H9 (cell line): Measurements from ENCODE around the gene PTTG1IP. TPM values are rescaled to one million over a fixed set of nuclear protein-coding genes. Genes with fewer than 3 reads are reported as not detected.

Source experiments
- DNase-seq: peaks from one replicate; pipeline ENCODE4 v3.0.0-alpha.2; 2017
- H2AFZ ChIP-seq: one replicate; pipeline ENCODE4 v1.6.1; 2013; ENCODE audit warnings: mild to moderate bottlenecking, low read length, control low read depth, moderate library complexity
- H2AK5ac ChIP-seq: 2 replicates; pipeline ENCODE4 v1.6.1; 2013; ENCODE audit warnings: low read length, control low read depth, mixed read lengths; ENCODE audit not compliant: insufficient read length
- H2BK120ac ChIP-seq: one replicate; pipeline ENCODE4 v1.6.1; 2013; ENCODE audit warnings: low read depth, mild to moderate bottlenecking, low read length, control low read depth, inconsistent platforms; ENCODE audit not compliant: poor library complexity, severe bottlenecking
- H2BK12ac ChIP-seq: 2 replicates; pipeline ENCODE4 v1.6.1; 2013; ENCODE audit warnings: low read length, control low read depth, mixed read lengths, low read depth; ENCODE audit not compliant: insufficient read length
- H2BK15ac ChIP-seq: 2 replicates; pipeline ENCODE4 v1.6.1; 2013; ENCODE audit warnings: low read depth, low read length, control low read depth
- H2BK20ac ChIP-seq: one replicate; pipeline ENCODE4 v1.6.1; 2013; ENCODE audit warnings: low read depth, mild to moderate bottlenecking, low read length, control low read depth, inconsistent platforms; ENCODE audit not compliant: poor library complexity, severe bottlenecking
- H2BK5ac ChIP-seq: 2 replicates; pipeline ENCODE4 v1.6.1; 2013; ENCODE audit warnings: low read length, control low read depth, mixed read lengths; ENCODE audit not compliant: insufficient read length
- H3K14ac ChIP-seq: 2 replicates; pipeline ENCODE4 v1.6.1; 2013; ENCODE audit warnings: low read length, control low read depth; ENCODE audit not compliant: insufficient read depth
- H3K18ac ChIP-seq: 2 replicates; pipeline ENCODE4 v1.6.1; 2013; ENCODE audit warnings: low read depth, mild to moderate bottlenecking, mixed read lengths, low read length, control low read depth; ENCODE audit not compliant: insufficient read length
- H3K23ac ChIP-seq: 2 replicates; pipeline ENCODE4 v1.6.1; 2013; ENCODE audit warnings: low read length, control low read depth, mixed read lengths, low read depth; ENCODE audit not compliant: insufficient read length
- H3K23me2 ChIP-seq: 2 replicates; pipeline ENCODE4 v1.6.1; 2013; ENCODE audit warnings: low read depth, mild to moderate bottlenecking, mixed read lengths, low read length, control low read depth; ENCODE audit not compliant: insufficient read length, poor library complexity, severe bottlenecking
- H3K27ac ChIP-seq: 2 replicates; pipeline ENCODE4 v1.5.1; 2013; ENCODE audit warnings: low read length, control low read depth, mixed read lengths, low read depth; ENCODE audit not compliant: insufficient read length
- H3K27me3 ChIP-seq: 2 replicates; pipeline ENCODE4 v1.6.1; 2013; ENCODE audit warnings: low read length, control low read depth, inconsistent platforms; ENCODE audit not compliant: insufficient read depth
- H3K4ac ChIP-seq: 2 replicates; pipeline ENCODE4 v1.6.1; 2013; ENCODE audit warnings: low read depth, mild to moderate bottlenecking, control low read depth, inconsistent platforms, low read length, moderate library complexity
- H3K4me1 ChIP-seq: 2 replicates; pipeline ENCODE4 v1.6.1; 2013; ENCODE audit warnings: low read length, control low read depth, inconsistent platforms; ENCODE audit not compliant: insufficient read depth
- H3K4me2 ChIP-seq: 2 replicates; pipeline ENCODE4 v1.6.1; 2013; ENCODE audit warnings: low read length, control low read depth, mixed read lengths; ENCODE audit not compliant: insufficient read length, insufficient read depth
- H3K56ac ChIP-seq: 2 replicates; pipeline ENCODE4 v1.6.1; 2013; ENCODE audit warnings: low read depth, mild to moderate bottlenecking, mixed read lengths, low read length, control low read depth; ENCODE audit not compliant: insufficient read length
- H3K79me1 ChIP-seq: 2 replicates; pipeline ENCODE4 v1.6.1; 2013; ENCODE audit warnings: low read depth, mild to moderate bottlenecking, moderate library complexity, low read length, control low read depth, inconsistent platforms; ENCODE audit not compliant: insufficient read depth, poor library complexity, severe bottlenecking
- H3K79me2 ChIP-seq: 2 replicates; pipeline ENCODE4 v1.6.1; 2013; ENCODE audit warnings: low read length, control low read depth, inconsistent platforms; ENCODE audit not compliant: insufficient read depth
- H3K9ac ChIP-seq: 2 replicates; pipeline ENCODE4 v1.6.1; 2013; ENCODE audit warnings: low read length, control low read depth, mixed read lengths; ENCODE audit not compliant: insufficient read length; ENCODE audit errors: extremely low read depth
- H3K9me3 ChIP-seq: one replicate; pipeline ENCODE4 v1.6.1; 2013; ENCODE audit warnings: low read depth, low read length, inconsistent platforms; ENCODE audit not compliant: control insufficient read depth
- H3T11ph ChIP-seq: one replicate; pipeline ENCODE4 v1.6.1; 2013; ENCODE audit warnings: mild to moderate bottlenecking, low read length, control low read depth, inconsistent platforms
- H4K20me1 ChIP-seq: one replicate; pipeline ENCODE4 v1.6.1; 2013; ENCODE audit not compliant: control insufficient read depth, insufficient read length, insufficient read depth
- H4K5ac ChIP-seq: 2 replicates; pipeline ENCODE4 v1.6.1; 2013; ENCODE audit warnings: low read depth, mild to moderate bottlenecking, mixed read lengths, low read length, control low read depth; ENCODE audit not compliant: insufficient read length
- H4K8ac ChIP-seq: replicated peaks from 2 replicates; pipeline ENCODE4 v1.6.1; 2013; ENCODE audit warnings: low read length, control low read depth, mixed read lengths, low read depth; ENCODE audit not compliant: insufficient read length
- H4K91ac ChIP-seq: 2 replicates; pipeline ENCODE4 v1.6.1; 2013; ENCODE audit warnings: low read depth, mild to moderate bottlenecking, moderate library complexity, mixed read lengths, low read length, control low read depth; ENCODE audit not compliant: insufficient read length
- H3K27ac Mint-ChIP-seq, 3 experiments: 2 replicates in 2 of 3; 3 replicates in 1 of 3; pipeline ENCODE4 v1.8.0; 2020 to 2021; ENCODE audit warnings: mixed read lengths in 3 of 3, mild to moderate bottlenecking in 1 of 3, moderate library complexity in 1 of 3
- H3K27me3 Mint-ChIP-seq: 2 replicates; pipeline ENCODE4 v1.8.0; 2021; ENCODE audit warnings: low read depth, mild to moderate bottlenecking, moderate library complexity, mixed read lengths
- H3K36me3 Mint-ChIP-seq, 3 experiments: 2 replicates in 2 of 3; 3 replicates in 1 of 3; pipeline ENCODE4 v1.8.0; 2020 to 2021; ENCODE audit warnings: low read depth in 3 of 3, mixed read lengths in 3 of 3; ENCODE audit not compliant: insufficient read depth in 1 of 3
- H3K4me1 Mint-ChIP-seq, 2 experiments: 2 replicates each; pipeline ENCODE4 v1.8.0; 2020; ENCODE audit warnings: mixed read lengths in 2 of 2
- H3K4me3 Mint-ChIP-seq, 2 experiments: 2 replicates in 1 of 2; 3 replicates in 1 of 2; pipeline ENCODE4 v1.8.0; 2020 to 2021; ENCODE audit warnings: mild to moderate bottlenecking in 2 of 2, mixed read lengths in 2 of 2, moderate library complexity in 1 of 2
- H3K9me3 Mint-ChIP-seq, 2 experiments: 2 replicates in 1 of 2; 3 replicates in 1 of 2; pipeline ENCODE4 v1.8.0; 2020; ENCODE audit warnings: mild to moderate bottlenecking in 2 of 2, mixed read lengths in 2 of 2, moderate library complexity in 1 of 2
- CTCF ChIP-seq: fragments of 200-600 bp; sonication (generic); conservative IDR thresholded peaks from 3 replicates; pipeline ENCODE4 v1.8.0; 2021; ENCODE audit warnings: antibody characterized with exemption, mild to moderate bottlenecking
- WGBS: extraction: QIAGEN DNeasy Blood & Tissue Kit; methylation state at CpG from one replicate; pipeline ENCODE4 v1.1.7; 2013; ENCODE audit warnings: missing lambda C conversion rate, low lambda C conversion rate, mixed read lengths; ENCODE audit not compliant: insufficient read length; ENCODE audit errors: extremely low coverage; 5-methylcytosine and 5-hydroxymethylcytosine counted together
- total RNA-seq: library from RNA; stranded (reverse); gene quantifications from 2 replicates; pipeline ENCODE4 v1.2.1, GENCODE V29; 2021

The PTTG1IP gene
- total RNA-seq, 1 experiment from 2014 or later = 107 TPM

- Histone ChIP-seq H3K79me1 (no peaks in the 10 kb centered on the region), H4K5ac (no peak overlapping the region), H3K27me3 (no peaks in the 10 kb centered on the region), H3K9me3 (no peaks in the 10 kb centered on the region), H4K91ac (no peak overlapping the region), H2BK12ac (no peak overlapping the region), H3K23me2 (no peaks in the 10 kb centered on the region), H3K18ac (no peak overlapping the region), H3K56ac (no peak overlapping the region), H3K4me1 (no peaks in the 10 kb centered on the region), H3K14ac (no peak overlapping the region), H3K4me2 (no peak overlapping the region), H4K20me1 (no peaks in the 10 kb centered on the region), H2BK15ac (no peak overlapping the region), H3K23ac (no peak overlapping the region), H3T11ph (no peak overlapping the region), H3K27ac (no peak overlapping the region), H2BK20ac (no peak overlapping the region), H3K79me2 (peaks cover 7% of the 10 kb centered on the region; the same call in 1 of the 2 replicates), H4K8ac (no peak overlapping the region), H2BK120ac (no peak overlapping the region), H2AFZ (no peak overlapping the region), H3K4ac (no peak overlapping the region), H2BK5ac (no peak overlapping the region), H2AK5ac (no peak overlapping the region), H3K9ac (no peak overlapping the region)
- no peaks in the 10 kb centered on the region for H3K4me1 Mint-ChIP-seq
- no peak overlapping the region for H3K4me3 Mint-ChIP-seq
- no CpG with 5 or more reads among the region's 31 CpGs for WGBS
- peak overlapping the region in 1 of 3 experiments; percentile 14; a peak in 1 of 7 replicates for H3K27ac Mint-ChIP-seq
- no peaks in the 10 kb centered on the region for H3K9me3 Mint-ChIP-seq
- no peaks in the 10 kb centered on the region for H3K27me3 Mint-ChIP-seq
- no peak for DNase-seq
- TF ChIP-seq CTCF = no peak
- peaks cover 44 to 87% (median 75%) of the 10 kb centered on the region in 3 experiments; a peak in 6 of 7 replicates for H3K36me3 Mint-ChIP-seq
Measured at GRCh38 chr21:44854664-44855446, 18.6 kb downstream of the PTTG1IP start.
